BJ (cell line): ENCODE measurements around the gene OR6K6. TPM values are rescaled to one million over a fixed set of nuclear protein-coding genes. Genes with fewer than 3 reads are reported as not detected.

Experiments
- CTCF ChIA-PET: fragments of 350-600 bp; formaldehyde crosslinking; extraction: SDS; loops from one replicate; lab custom pipeline; 2021; ENCODE audit warnings: antibody characterized with exemption, inconsistent platforms; lab: Yijun Ruan, JAX
- POLR2A ChIA-PET: fragments of 300-600 bp; sonication (Branson Sonifier 250); formaldehyde crosslinking; extraction: SDS; loops from one replicate; lab custom pipeline; 2021; ENCODE audit warnings: antibody characterized with exemption; lab: Charles Lee
- DNase-seq: peaks from one replicate; pipeline ENCODE4 v3.0.0-alpha.2; 2011; ENCODE audit warnings: low read depth
- H3K27me3 ChIP-seq: 2 replicates; pipeline ENCODE4 v1.6.0; 2011; ENCODE audit warnings: low read length; ENCODE audit not compliant: control insufficient read depth, insufficient read depth
- H3K36me3 ChIP-seq: 2 replicates; pipeline ENCODE4 v1.5.1; 2011; ENCODE audit warnings: low read length; ENCODE audit not compliant: control insufficient read depth, insufficient read depth
- H3K4me3 ChIP-seq: 2 replicates; pipeline ENCODE4 v1.5.1; 2011; ENCODE audit warnings: low read depth, mild to moderate bottlenecking, control low read depth, low read length
- polyA plus RNA-seq: library from polyadenylated mRNA; depleted of rRNA; stranded (reverse); fragments of >200 nt; gene quantifications from 2 replicates; pipeline ENCODE4 v1.2.3, GENCODE V29; 2011
- TF ChIP-seq, protein P1 (sequence below): IDR thresholded peaks from 2 replicates; pipeline ENCODE4 v1.5.1; 2011; ENCODE audit warnings: low read depth, mild to moderate bottlenecking, control low read depth, inconsistent platforms, low read length, moderate library complexity; ENCODE audit not compliant: insufficient read depth

Gene OR6K6
- polyA plus RNA-seq, 1 experiment, result not detected

- H3K4me3 ChIP-seq, result no peak overlapping the region
- H3K36me3 ChIP-seq, result no peaks in the 10 kb centered on the region
- no peak for DNase-seq
- CTCF ChIA-PET, result no interaction called here
- H3K27me3 ChIP-seq, result no peaks in the 10 kb centered on the region
- POLR2A ChIA-PET, result no interaction called here
- TF ChIP-seq, protein P1, sequence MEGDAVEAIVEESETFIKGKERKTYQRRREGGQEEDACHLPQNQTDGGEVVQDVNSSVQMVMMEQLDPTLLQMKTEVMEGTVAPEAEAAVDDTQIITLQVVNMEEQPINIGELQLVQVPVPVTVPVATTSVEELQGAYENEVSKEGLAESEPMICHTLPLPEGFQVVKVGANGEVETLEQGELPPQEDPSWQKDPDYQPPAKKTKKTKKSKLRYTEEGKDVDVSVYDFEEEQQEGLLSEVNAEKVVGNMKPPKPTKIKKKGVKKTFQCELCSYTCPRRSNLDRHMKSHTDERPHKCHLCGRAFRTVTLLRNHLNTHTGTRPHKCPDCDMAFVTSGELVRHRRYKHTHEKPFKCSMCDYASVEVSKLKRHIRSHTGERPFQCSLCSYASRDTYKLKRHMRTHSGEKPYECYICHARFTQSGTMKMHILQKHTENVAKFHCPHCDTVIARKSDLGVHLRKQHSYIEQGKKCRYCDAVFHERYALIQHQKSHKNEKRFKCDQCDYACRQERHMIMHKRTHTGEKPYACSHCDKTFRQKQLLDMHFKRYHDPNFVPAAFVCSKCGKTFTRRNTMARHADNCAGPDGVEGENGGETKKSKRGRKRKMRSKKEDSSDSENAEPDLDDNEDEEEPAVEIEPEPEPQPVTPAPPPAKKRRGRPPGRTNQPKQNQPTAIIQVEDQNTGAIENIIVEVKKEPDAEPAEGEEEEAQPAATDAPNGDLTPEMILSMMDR, result no peak
Measured at GRCh38 chr1:158717344-158717743, 37.2 kb upstream of the OR6K6 start.

DNA sequence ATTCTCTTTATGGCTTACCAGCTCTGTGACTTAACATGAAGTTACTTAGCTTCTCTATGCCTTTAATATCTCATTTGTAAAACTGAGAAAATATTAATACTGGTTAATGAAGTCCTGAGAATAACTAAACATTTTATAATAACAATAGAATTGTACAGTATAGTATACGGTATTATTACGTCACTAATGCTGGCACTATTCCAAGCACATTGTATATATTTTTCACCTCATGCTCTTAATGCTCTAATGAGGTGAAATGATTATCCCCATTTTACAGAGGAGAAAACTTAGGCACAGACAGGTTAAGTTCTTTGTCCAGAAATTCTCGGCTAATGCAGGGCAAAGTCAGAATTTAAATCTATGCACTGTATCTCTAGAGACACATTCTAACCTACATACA lies 34.9 kb upstream of the OR6K6 start:
- POLR2A ChIA-PET, result no interaction called here
- Histone ChIP-seq H3K27me3 (no peaks in the 10 kb centered on the region), H3K36me3 (no peaks in the 10 kb centered on the region), H3K4me3 (no peak overlapping the region)
- CTCF ChIA-PET, result no interaction called here
- TF ChIP-seq, protein P1, result no peak
- no peak for DNase-seq

- DNase-seq, result no peak
- TF ChIP-seq, protein P1, result no peak
- Histone ChIP-seq H3K27me3 (no peaks in the 10 kb centered on the region), H3K36me3 (no peaks in the 10 kb centered on the region), H3K4me3 (no peak within 1 kb of the TSS)
- ChIA-PET CTCF (no interaction called here), POLR2A (no interaction called here)
Measured at GRCh38 chr1:158720620-158721019, 33.9 kb upstream of the OR6K6 start, which contains the start of gene OR6K3. TSS of gene OR6K3 (minus strand) at chr1:158720720. CDS start at chr1:158718115, 2,605 bp downstream.

GRCh38 chr1:158724442-158724841 lies 30.1 kb upstream of the OR6K6 start:
- Histone ChIP-seq H3K4me3 (no peak overlapping the region), H3K36me3 (no peaks in the 10 kb centered on the region), H3K27me3 (no peaks in the 10 kb centered on the region)
- POLR2A ChIA-PET, result no interaction called here
- TF ChIP-seq, protein P1, result no peak
- DNase-seq, result no peak
- CTCF ChIA-PET, result no interaction called here

DNA sequence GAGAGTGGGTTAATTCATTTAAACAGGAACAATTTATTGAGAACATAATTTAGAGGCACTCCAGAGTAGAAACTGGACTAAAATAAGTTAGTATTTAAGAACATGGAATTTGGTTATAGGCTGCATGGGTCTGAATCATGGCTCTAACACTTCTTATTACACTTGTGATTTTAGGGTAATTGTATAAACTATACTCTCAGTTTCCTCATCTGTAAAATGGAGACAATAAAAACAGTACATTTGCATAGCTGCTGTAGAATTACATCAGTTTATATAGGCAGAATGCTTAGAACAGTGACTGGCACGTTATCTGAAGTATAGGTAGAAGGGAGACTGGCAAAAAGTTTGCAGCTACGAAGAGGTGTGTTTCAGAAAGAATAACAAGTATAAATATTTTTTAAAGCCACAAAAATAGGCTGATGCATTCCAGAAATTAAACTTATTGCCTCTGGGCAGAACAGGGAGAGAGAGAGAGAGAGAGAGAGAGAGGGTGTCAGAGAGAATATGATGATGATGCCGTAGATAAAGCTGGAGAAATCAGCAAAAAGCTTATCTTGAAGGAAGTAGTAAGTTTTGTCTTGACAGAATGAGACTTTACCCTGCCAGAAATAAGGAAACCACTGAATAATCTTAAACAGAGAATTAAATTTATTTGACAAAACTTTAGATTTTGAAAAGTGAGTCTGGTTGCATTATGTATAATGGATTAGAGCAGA lies 25.9 kb upstream of the OR6K6 start:
- CTCF ChIA-PET, result no interaction called here
- POLR2A ChIA-PET, result no interaction called here
- Histone ChIP-seq H3K4me3 (no peak overlapping the region), H3K36me3 (no peaks in the 10 kb centered on the region), H3K27me3 (no peaks in the 10 kb centered on the region)
- TF ChIP-seq, protein P1, result no peak
- no peak for DNase-seq
